ENCODE measurements around the gene SMC3.

DNA sequence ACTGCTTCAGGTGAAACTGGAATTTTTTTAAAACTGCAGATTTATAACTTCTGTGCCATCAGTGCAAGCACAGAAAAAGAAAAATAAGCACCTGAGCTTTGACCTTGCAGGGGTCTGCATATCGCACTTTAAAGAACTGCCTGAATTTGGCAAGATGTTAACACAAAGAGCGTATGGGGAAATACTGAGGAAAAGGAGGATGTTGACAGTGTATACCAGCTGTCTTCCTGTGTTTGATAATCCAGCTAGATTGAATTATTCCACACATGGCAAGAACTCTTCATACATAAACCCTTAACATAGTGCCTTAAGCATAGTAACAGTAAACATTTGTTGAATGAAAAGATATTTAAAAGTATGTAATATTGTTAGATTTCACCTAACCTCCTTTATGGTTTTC lies 30.0 kb downstream of the SMC3 start:
- TF ChIP-seq, protein P1, sequence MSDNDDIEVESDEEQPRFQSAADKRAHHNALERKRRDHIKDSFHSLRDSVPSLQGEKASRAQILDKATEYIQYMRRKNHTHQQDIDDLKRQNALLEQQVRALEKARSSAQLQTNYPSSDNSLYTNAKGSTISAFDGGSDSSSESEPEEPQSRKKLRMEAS (IDR thresholded peaks at IDR 0.05): no peak
- TF ChIP-seq, protein P2, sequence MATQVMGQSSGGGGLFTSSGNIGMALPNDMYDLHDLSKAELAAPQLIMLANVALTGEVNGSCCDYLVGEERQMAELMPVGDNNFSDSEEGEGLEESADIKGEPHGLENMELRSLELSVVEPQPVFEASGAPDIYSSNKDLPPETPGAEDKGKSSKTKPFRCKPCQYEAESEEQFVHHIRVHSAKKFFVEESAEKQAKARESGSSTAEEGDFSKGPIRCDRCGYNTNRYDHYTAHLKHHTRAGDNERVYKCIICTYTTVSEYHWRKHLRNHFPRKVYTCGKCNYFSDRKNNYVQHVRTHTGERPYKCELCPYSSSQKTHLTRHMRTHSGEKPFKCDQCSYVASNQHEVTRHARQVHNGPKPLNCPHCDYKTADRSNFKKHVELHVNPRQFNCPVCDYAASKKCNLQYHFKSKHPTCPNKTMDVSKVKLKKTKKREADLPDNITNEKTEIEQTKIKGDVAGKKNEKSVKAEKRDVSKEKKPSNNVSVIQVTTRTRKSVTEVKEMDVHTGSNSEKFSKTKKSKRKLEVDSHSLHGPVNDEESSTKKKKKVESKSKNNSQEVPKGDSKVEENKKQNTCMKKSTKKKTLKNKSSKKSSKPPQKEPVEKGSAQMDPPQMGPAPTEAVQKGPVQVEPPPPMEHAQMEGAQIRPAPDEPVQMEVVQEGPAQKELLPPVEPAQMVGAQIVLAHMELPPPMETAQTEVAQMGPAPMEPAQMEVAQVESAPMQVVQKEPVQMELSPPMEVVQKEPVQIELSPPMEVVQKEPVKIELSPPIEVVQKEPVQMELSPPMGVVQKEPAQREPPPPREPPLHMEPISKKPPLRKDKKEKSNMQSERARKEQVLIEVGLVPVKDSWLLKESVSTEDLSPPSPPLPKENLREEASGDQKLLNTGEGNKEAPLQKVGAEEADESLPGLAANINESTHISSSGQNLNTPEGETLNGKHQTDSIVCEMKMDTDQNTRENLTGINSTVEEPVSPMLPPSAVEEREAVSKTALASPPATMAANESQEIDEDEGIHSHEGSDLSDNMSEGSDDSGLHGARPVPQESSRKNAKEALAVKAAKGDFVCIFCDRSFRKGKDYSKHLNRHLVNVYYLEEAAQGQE (IDR thresholded peaks at IDR 0.05; ENCODE audit: low read depth): no peak
- TF ChIP-seq TAF1 (IDR thresholded peaks at IDR 0.05; ENCODE audit: low read depth) (no peak), CEBPB (IDR thresholded peaks at IDR 0.05) (no peak), RAD21 (IDR thresholded peaks at IDR 0.05; ENCODE audit: low read depth) (no peak), YY1 (IDR thresholded peaks at IDR 0.05; ENCODE audit: low read depth) (no peak), EGR1 (IDR thresholded peaks at IDR 0.05) (no peak), EP300 (IDR thresholded peaks at IDR 0.05; ENCODE audit: borderline replicate concordance) (no peak), USF1 (IDR thresholded peaks at IDR 0.05) (no peak), CREB1 (IDR thresholded peaks at IDR 0.05; ENCODE audit: low read depth) (no peak), NFIC (IDR thresholded peaks at IDR 0.05) (no peak)

All from Ishikawa (cell line).